ENCODE measurements around the gene LIPC.

DNA sequence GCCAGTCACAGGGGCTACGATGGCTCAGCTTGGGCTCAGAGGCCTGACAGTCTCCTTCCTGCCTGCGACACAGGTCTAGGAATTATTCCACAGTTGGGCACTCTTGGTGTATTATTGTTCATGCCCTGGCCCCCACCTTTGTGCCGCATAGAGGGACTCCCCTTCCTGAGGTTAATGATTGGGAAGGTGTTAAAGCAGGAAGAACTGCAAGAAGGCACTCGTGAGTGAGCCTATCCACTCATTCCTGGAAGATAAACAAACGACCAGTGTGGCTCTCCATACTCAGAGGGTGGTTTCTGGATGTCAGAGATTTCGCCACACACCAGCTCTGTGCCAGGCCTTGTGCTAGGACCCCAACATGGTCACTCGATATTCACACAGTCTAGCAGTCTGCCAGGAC is 12.3 kb downstream of the LIPC start:
- TF ChIP-seq EZH2 (IDR thresholded peaks at IDR 0.05; ENCODE audit: low read length, missing control alignments): no peak
- TF ChIP-seq, protein P1, sequence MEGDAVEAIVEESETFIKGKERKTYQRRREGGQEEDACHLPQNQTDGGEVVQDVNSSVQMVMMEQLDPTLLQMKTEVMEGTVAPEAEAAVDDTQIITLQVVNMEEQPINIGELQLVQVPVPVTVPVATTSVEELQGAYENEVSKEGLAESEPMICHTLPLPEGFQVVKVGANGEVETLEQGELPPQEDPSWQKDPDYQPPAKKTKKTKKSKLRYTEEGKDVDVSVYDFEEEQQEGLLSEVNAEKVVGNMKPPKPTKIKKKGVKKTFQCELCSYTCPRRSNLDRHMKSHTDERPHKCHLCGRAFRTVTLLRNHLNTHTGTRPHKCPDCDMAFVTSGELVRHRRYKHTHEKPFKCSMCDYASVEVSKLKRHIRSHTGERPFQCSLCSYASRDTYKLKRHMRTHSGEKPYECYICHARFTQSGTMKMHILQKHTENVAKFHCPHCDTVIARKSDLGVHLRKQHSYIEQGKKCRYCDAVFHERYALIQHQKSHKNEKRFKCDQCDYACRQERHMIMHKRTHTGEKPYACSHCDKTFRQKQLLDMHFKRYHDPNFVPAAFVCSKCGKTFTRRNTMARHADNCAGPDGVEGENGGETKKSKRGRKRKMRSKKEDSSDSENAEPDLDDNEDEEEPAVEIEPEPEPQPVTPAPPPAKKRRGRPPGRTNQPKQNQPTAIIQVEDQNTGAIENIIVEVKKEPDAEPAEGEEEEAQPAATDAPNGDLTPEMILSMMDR (conservative IDR thresholded peaks at IDR 0.05 in 1 of 2, IDR thresholded peaks at IDR 0.05 in 1 of 2; ENCODE audit: low read depth in 1 of 2, low read length in 2 of 2): no peak
